Gastrocnemius medialis (tissue), 4 donors: ENCODE data around the gene COQ8A. TPM values are rescaled to one million over a fixed set of nuclear protein-coding genes. Genes with fewer than 3 reads are reported as not detected.

ENCODE experiments used
- ATAC-seq, 2 donors: fragments of 150-250 bp; one replicate each; pipeline ENCODE4 v1.9.1; 2016
- DNase-seq, 2 donors: peaks; one replicate each; pipeline ENCODE4 v3.0.0-alpha.2; 2019
- H3K27ac ChIP-seq, 4 donors: fragments of 200-600 bp; sonication (generic); 1 replicate in 1 of 4; 2 replicates in 3 of 4; pipeline ENCODE4 v1.5.1; 2016 to 2018; ENCODE audit warnings: mild to moderate bottlenecking in 2 of 4, moderate library complexity in 1 of 4
- H3K27me3 ChIP-seq, 3 donors: fragments of 200-600 bp; sonication (generic) in 2 of 3; 1 replicate in 1 of 3; 2 replicates in 2 of 3; pipeline versions ENCODE4 v1.5.1 to v1.6.0; 2016 to 2019; ENCODE audit warnings: mild to moderate bottlenecking in 1 of 3, moderate library complexity in 1 of 3
- H3K36me3 ChIP-seq, 2 donors: fragments of 200-600 bp; sonication (generic) in 1 of 2; one replicate each; pipeline ENCODE4 v1.5.1; 2017 to 2018
- H3K4me1 ChIP-seq, 2 donors: fragments of 200-600 bp; sonication (generic) in 1 of 2; one replicate each; pipeline ENCODE4 v1.5.1; 2016 to 2017; ENCODE audit warnings: mild to moderate bottlenecking in 2 of 2
- H3K4me3 ChIP-seq, 4 donors: fragments of 200-600 bp; sonication (generic) in 3 of 4; 1 replicate in 1 of 4; 2 replicates in 3 of 4; pipeline ENCODE4 v1.5.1; 2016 to 2019; ENCODE audit warnings: mild to moderate bottlenecking in 2 of 4
- H3K9me3 ChIP-seq, 3 donors: fragments of 200-600 bp; sonication (generic) in 2 of 3; 1 replicate in 1 of 3; 2 replicates in 2 of 3; pipeline ENCODE4 v1.5.1; 2016 to 2019
- CTCF ChIP-seq, 5 experiments: fragments of 450-650 bp in 3 of 5; fragments of 200-600 bp in 2 of 5; sonication (generic) in 2 of 5; IDR thresholded peaks in 4 of 5; conservative IDR thresholded peaks in 1 of 5; 1 replicate in 4 of 5; 2 replicates in 1 of 5; pipeline ENCODE4 v1.5.1; 2016 to 2019; ENCODE audit warnings: antibody characterized with exemption in 5 of 5, mild to moderate bottlenecking in 3 of 5, moderate library complexity in 3 of 5
- POLR2A ChIP-seq, 2 donors: fragments of 450-650 bp; IDR thresholded peaks; one replicate each; pipeline ENCODE4 v1.6.1; 2017; ENCODE audit warnings: antibody characterized with exemption in 2 of 2, mild to moderate bottlenecking in 2 of 2, moderate library complexity in 2 of 2
- in situ Hi-C, 4 donors: fragments of 200-750 bp; cut with MboI; loops; one replicate each; pipeline versions ENCODE4 v1.15.0 to v1.8.0; 2017; ENCODE audit warnings: low sequenced_read_pairs in 4 of 4
- intact Hi-C: fragments of 100-400 bp; cut with DNase I; formaldehyde crosslinking; loops from one replicate; pipeline ENCODE4 v1.15.1; 2023; ENCODE audit warnings: low total_unique reads
- total RNA-seq, 4 donors: library from RNA; depleted of rRNA; stranded (reverse); fragments of >200 nt; gene quantifications; one replicate each; pipeline versions ENCODE4 v1.1.0 to v1.2.3, GENCODE V29; 2016

The COQ8A gene
- total RNA-seq, 4 donors from 2014 or later, result 950 to 2,403 (median 1,384) TPM

DNA sequence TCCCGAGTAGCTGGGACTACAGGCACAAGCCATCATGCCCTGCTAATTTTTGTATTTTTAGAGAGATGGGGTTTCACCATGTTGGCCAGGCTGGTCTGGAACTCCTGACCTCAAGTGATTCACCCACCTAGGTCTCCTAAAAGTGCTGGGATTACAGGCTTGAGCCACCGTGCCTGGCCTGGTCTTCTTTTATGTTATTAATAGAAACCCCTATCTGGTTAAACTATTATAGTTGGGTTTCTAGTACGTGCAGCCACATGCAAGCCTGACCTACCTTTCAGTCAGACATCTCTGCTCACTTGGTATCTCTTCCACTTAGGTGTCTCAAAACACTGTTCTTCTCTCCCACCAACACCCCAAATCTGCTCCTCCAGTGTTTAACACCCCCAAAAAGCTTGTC lies 35.3 kb upstream of the COQ8A start:
- ATAC-seq (peak in 1 of 2 donors; percentile 64), DNase-seq (no peak)
- Histone ChIP-seq H3K36me3 (peaks cover 0 to 13% of the 10 kb centered on the region in 2 donors), H3K9me3 (no peaks in the 10 kb centered on the region), H3K27me3 (no peaks in the 10 kb centered on the region), H3K4me1 (peaks cover 0 to under 1% of the 10 kb centered on the region in 2 donors), H3K4me3 (no peak overlapping the region), H3K27ac (peak overlapping the region in 1 of 4 donors; percentile 46)
- intact Hi-C loops (no loop called here), in situ Hi-C loops (loop anchor here (25.0 kb wide), 1 partner anchor 533 kb away; no protein-coding TSS in a partner anchor)
- TF ChIP-seq POLR2A (IDR thresholded peaks at IDR 0.05), result no peak
- no peak for TF ChIP-seq CTCF (IDR thresholded peaks at IDR 0.05 in 4 of 5, conservative IDR thresholded peaks at IDR 0.05 in 1 of 5)

DNA sequence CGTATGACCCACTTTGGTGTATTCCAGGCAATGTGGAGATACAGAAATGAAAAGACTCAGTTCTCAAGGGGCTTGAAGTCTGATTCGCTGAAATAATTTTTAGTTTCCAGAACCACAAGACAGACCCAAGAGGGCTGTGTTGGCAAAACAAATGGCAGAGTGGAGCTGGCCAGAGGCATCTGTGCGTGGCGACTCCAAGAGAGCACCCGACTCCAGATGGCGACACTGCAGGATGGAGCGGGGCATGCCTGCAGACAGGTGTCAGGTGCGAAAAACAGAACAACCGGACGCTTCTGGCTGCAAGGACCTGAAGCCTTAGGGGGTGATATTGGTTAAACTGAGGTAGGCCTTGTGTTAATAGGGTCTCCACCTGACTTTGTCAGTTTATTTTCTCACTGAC lies 31.7 kb upstream of the COQ8A start:
- in situ Hi-C loops, result loop anchor here (25.0 kb wide), 1 partner anchor 529 kb away; no protein-coding TSS in a partner anchor
- no peak overlapping the region for H3K27ac ChIP-seq
- no peak for DNase-seq
- H3K27me3 ChIP-seq, result no peaks in the 10 kb centered on the region
- H3K4me1 ChIP-seq, result peaks cover 0 to 17% of the 10 kb centered on the region in 2 donors
- intact Hi-C loops, result no loop called here
- no peaks in the 10 kb centered on the region for H3K9me3 ChIP-seq
- no peak for ATAC-seq
- TF ChIP-seq CTCF (IDR thresholded peaks at IDR 0.05 in 4 of 5, conservative IDR thresholded peaks at IDR 0.05 in 1 of 5) (no peak), POLR2A (IDR thresholded peaks at IDR 0.05) (no peak)
- no peak overlapping the region for H3K4me3 ChIP-seq
- no peaks in the 10 kb centered on the region for H3K36me3 ChIP-seq

DNA sequence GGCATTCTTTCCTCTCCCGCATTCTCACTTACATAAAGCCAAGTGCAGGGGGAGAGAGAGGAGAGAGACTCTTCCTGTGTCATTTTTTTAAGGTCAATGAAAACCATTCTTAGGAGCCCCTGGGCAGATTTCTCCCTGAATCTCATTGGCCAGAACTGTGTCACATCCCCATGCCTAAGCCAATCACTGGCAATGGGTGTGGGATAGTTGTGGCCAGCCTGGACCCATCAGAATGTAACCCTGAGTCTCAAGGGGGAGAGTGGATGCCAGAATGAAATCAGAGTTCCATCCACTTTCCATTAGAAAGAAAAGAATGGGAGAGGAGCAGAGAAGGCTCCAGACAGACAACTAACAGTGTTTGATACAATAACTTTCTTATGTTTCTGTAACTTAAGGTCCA lies 31.2 kb upstream of the COQ8A start:
- H3K4me3 ChIP-seq, result no peak overlapping the region
- H3K27ac ChIP-seq, result peak overlapping the region in 1 of 4 donors; percentile 84
- intact Hi-C loops, result no loop called here
- H3K27me3 ChIP-seq, result no peaks in the 10 kb centered on the region
- in situ Hi-C loops, result loop anchor here (25.0 kb wide), 1 partner anchor 528 kb away; no protein-coding TSS in a partner anchor
- no peak for ATAC-seq
- TF ChIP-seq CTCF (IDR thresholded peaks at IDR 0.05 in 4 of 5, conservative IDR thresholded peaks at IDR 0.05 in 1 of 5) (no peak), POLR2A (IDR thresholded peaks at IDR 0.05) (no peak)
- peaks cover 0 to 17% of the 10 kb centered on the region in 2 donors for H3K4me1 ChIP-seq
- no peaks in the 10 kb centered on the region for H3K36me3 ChIP-seq
- H3K9me3 ChIP-seq, result no peaks in the 10 kb centered on the region
- DNase-seq, result no peak

GRCh38 chr1:226912587-226913176 lies 27.4 kb upstream of the COQ8A start:
- Histone ChIP-seq H3K9me3 (no peaks in the 10 kb centered on the region), H3K27me3 (no peaks in the 10 kb centered on the region), H3K27ac (peak overlapping the region in 3 of 4 donors; percentile 38 to 84 (median 39)), H3K4me3 (no peak overlapping the region), H3K4me1 (peaks cover 0 to 31% of the 10 kb centered on the region in 2 donors), H3K36me3 (no peaks in the 10 kb centered on the region)
- no peak for TF ChIP-seq POLR2A (IDR thresholded peaks at IDR 0.05)
- peak; percentile 66 to 87 (median 81) for TF ChIP-seq CTCF (IDR thresholded peaks at IDR 0.05 in 4 of 5, conservative IDR thresholded peaks at IDR 0.05 in 1 of 5)
- peak; percentile 65 to 83 for DNase-seq
- peak; percentile 63 to 93 for ATAC-seq
- in situ Hi-C loops (loop anchor here (25.0 kb wide), 1 partner anchor 525 kb away; no protein-coding TSS in a partner anchor), intact Hi-C loops (loop anchor here (2.0 to 5.0 kb wide), 2 partner anchors 72 to 525 kb away; no protein-coding TSS in a partner anchor)
